GM12878 (cell line): Measurements from ENCODE around the gene POP7. TPM values are rescaled to one million over a fixed set of nuclear protein-coding genes. Genes with fewer than 3 reads are reported as not detected.

ENCODE experiments used
- polyA plus RNA-seq, 11 experiments: library from polyadenylated mRNA; depleted of rRNA in 4 of 11; unstranded in 6 of 11; stranded (reverse) in 5 of 11; fragments of >200 nt; fragmentation: Nextera tagmentation in 4 of 11; fragmentation: Illumina TruSeq in 1 of 11; extraction: Ambion mirVana in 4 of 11; extraction: Trizol in 1 of 11; gene quantifications; 1 replicate in 1 of 11; 2 replicates in 10 of 11; pipeline versions ENCODE4 v1.2.1 to v1.2.3, GENCODE V29; 2011 to 2016; ENCODE audit warnings: inconsistent platforms in 2 of 11, missing spikeins in 2 of 11, low read depth in 1 of 11
- total RNA-seq, 4 experiments: library from RNA; depleted of rRNA in 3 of 4; stranded (reverse); fragments of >200 nt in 3 of 4; fragmentation: Illumina TruSeq in 1 of 4; extraction: Trizol in 1 of 4; gene quantifications; 2 replicates each; pipeline versions ENCODE4 v1.2.1 to v1.2.3, GENCODE V29; 2013 to 2021

Gene POP7
- total and polyA plus RNA-seq, 10 of the 15 experiments (the other 5 are each of a cell fraction or from before 2014, with no cell fraction given) = 12.1 to 148 (median 51.7) TPM

Other genes starting within 250 kb of the POP7 start
Only the 7 nearest of the 22 such genes appear.
- 4.4 and 6.7 TPM in 2 replicates for gene MOSPD3, start 93.6 kb upstream of the POP7 start, total RNA-seq (2014; rRNA removed)
- gene MOSPD3, start 93.6 kb upstream of the POP7 start, total RNA-seq (2014; rRNA removed; fragmentation: Illumina TruSeq; extraction: Trizol) = 1.8 and 2.6 TPM in 2 replicates
- gene MOSPD3, start 93.6 kb upstream of the POP7 start, total RNA-seq (2021) = 7.7 and 7.8 TPM in 2 replicates
- 0.71 and 1.7 TPM in 2 replicates for gene MOSPD3, start 93.6 kb upstream of the POP7 start, polyA plus RNA-seq (2011; rRNA removed)
- gene MOSPD3, start 93.6 kb upstream of the POP7 start, polyA plus RNA-seq (2014; fragmentation: Illumina TruSeq; extraction: Trizol) = 1.2 and 2.9 TPM in 2 replicates
- gene MOSPD3, start 93.6 kb upstream of the POP7 start, polyA plus RNA-seq (2014; fragmentation: Nextera tagmentation; extraction: Ambion mirVana) = 1 to 10 TPM in 1 of 2 experiments, under 1 TPM in 1; 0.61 to 1.2 TPM
- gene MOSPD3, start 93.6 kb upstream of the POP7 start, polyA plus RNA-seq (2014; rRNA removed) = 5.3 and 9.0 TPM in 2 replicates
- 10 to 100 TPM in 1 of 2 experiments, 1 to 10 TPM in 1; 9.3 to 13.6 TPM for gene MOSPD3, start 93.6 kb upstream of the POP7 start, polyA plus RNA-seq (2016; fragmentation: Nextera tagmentation; extraction: Ambion mirVana)
- gene TFR2, start 64.6 kb upstream of the POP7 start, total RNA-seq (2014; rRNA removed) = 2.3 and 2.9 TPM in 2 replicates
- gene TFR2, start 64.6 kb upstream of the POP7 start, total RNA-seq (2014; rRNA removed; fragmentation: Illumina TruSeq; extraction: Trizol) = 0.67 and 0.69 TPM in 2 replicates
- gene TFR2, start 64.6 kb upstream of the POP7 start, total RNA-seq (2021) = 4.2 and 7.2 TPM in 2 replicates
- gene TFR2, start 64.6 kb upstream of the POP7 start, polyA plus RNA-seq (2011; rRNA removed) = 0.07 and 0.30 TPM in 2 replicates
- 0.90 and 1.5 TPM in 2 replicates for gene TFR2, start 64.6 kb upstream of the POP7 start, polyA plus RNA-seq (2014; fragmentation: Illumina TruSeq; extraction: Trizol)
- under 1 TPM; 0.32 to 0.33 TPM for gene TFR2, start 64.6 kb upstream of the POP7 start, polyA plus RNA-seq (2014; fragmentation: Nextera tagmentation; extraction: Ambion mirVana)
- gene TFR2, start 64.6 kb upstream of the POP7 start, polyA plus RNA-seq (2014; rRNA removed) = 3.3 and 4.7 TPM in 2 replicates
- 1 to 10 TPM; 2.2 to 2.8 TPM for gene TFR2, start 64.6 kb upstream of the POP7 start, polyA plus RNA-seq (2016; fragmentation: Nextera tagmentation; extraction: Ambion mirVana)
- gene ACTL6B, start 49.7 kb upstream of the POP7 start, total RNA-seq (2014; rRNA removed) = not detected in 2 replicates
- gene ACTL6B, start 49.7 kb upstream of the POP7 start, total RNA-seq (2014; rRNA removed; fragmentation: Illumina TruSeq; extraction: Trizol) = not detected in 2 replicates
- not detected in 2 replicates for gene ACTL6B, start 49.7 kb upstream of the POP7 start, total RNA-seq (2021)
- gene ACTL6B, start 49.7 kb upstream of the POP7 start, polyA plus RNA-seq (2011; rRNA removed) = not detected in 2 replicates
- gene ACTL6B, start 49.7 kb upstream of the POP7 start, polyA plus RNA-seq (2014; fragmentation: Illumina TruSeq; extraction: Trizol) = not detected in 2 replicates
- gene ACTL6B, start 49.7 kb upstream of the POP7 start, polyA plus RNA-seq (2014; fragmentation: Nextera tagmentation; extraction: Ambion mirVana) = not detected
- not detected in 2 replicates for gene ACTL6B, start 49.7 kb upstream of the POP7 start, polyA plus RNA-seq (2014; rRNA removed)
- not detected for gene ACTL6B, start 49.7 kb upstream of the POP7 start, polyA plus RNA-seq (2016; fragmentation: Nextera tagmentation; extraction: Ambion mirVana)
- gene GNB2, start 32.4 kb upstream of the POP7 start, total RNA-seq (2014; rRNA removed) = 68.1 and 90.9 TPM in 2 replicates
- 29.5 and 32.6 TPM in 2 replicates for gene GNB2, start 32.4 kb upstream of the POP7 start, total RNA-seq (2014; rRNA removed; fragmentation: Illumina TruSeq; extraction: Trizol)
- 174 and 175 TPM in 2 replicates for gene GNB2, start 32.4 kb upstream of the POP7 start, total RNA-seq (2021)
- gene GNB2, start 32.4 kb upstream of the POP7 start, polyA plus RNA-seq (2011; rRNA removed) = 28.9 and 54.4 TPM in 2 replicates
- 16.3 and 84.6 TPM in 2 replicates for gene GNB2, start 32.4 kb upstream of the POP7 start, polyA plus RNA-seq (2014; fragmentation: Illumina TruSeq; extraction: Trizol)
- gene GNB2, start 32.4 kb upstream of the POP7 start, polyA plus RNA-seq (2014; fragmentation: Nextera tagmentation; extraction: Ambion mirVana) = 1 to 10 TPM in 1 of 2 experiments, under 1 TPM in 1; 0.35 to 4.7 TPM
- gene GNB2, start 32.4 kb upstream of the POP7 start, polyA plus RNA-seq (2014; rRNA removed) = 121 and 145 TPM in 2 replicates
- 10 to 100 TPM; 35.7 to 65.0 TPM for gene GNB2, start 32.4 kb upstream of the POP7 start, polyA plus RNA-seq (2016; fragmentation: Nextera tagmentation; extraction: Ambion mirVana)
- 15.9 and 17.2 TPM in 2 replicates for gene GIGYF1, start 11.9 kb upstream of the POP7 start, total RNA-seq (2014; rRNA removed)
- 8.6 and 9.3 TPM in 2 replicates for gene GIGYF1, start 11.9 kb upstream of the POP7 start, total RNA-seq (2014; rRNA removed; fragmentation: Illumina TruSeq; extraction: Trizol)
- gene GIGYF1, start 11.9 kb upstream of the POP7 start, total RNA-seq (2021) = 44.2 and 47.2 TPM in 2 replicates
- 3.4 and 5.1 TPM in 2 replicates for gene GIGYF1, start 11.9 kb upstream of the POP7 start, polyA plus RNA-seq (2011; rRNA removed)
- gene GIGYF1, start 11.9 kb upstream of the POP7 start, polyA plus RNA-seq (2014; fragmentation: Illumina TruSeq; extraction: Trizol) = 5.8 and 10.4 TPM in 2 replicates
- gene GIGYF1, start 11.9 kb upstream of the POP7 start, polyA plus RNA-seq (2014; fragmentation: Nextera tagmentation; extraction: Ambion mirVana) = under 1 TPM; 0.31 to 0.79 TPM
- gene GIGYF1, start 11.9 kb upstream of the POP7 start, polyA plus RNA-seq (2014; rRNA removed) = 27.7 and 36.7 TPM in 2 replicates
- gene GIGYF1, start 11.9 kb upstream of the POP7 start, polyA plus RNA-seq (2016; fragmentation: Nextera tagmentation; extraction: Ambion mirVana) = 10 to 100 TPM in 1 of 2 experiments, 1 to 10 TPM in 1; 9.7 to 10.1 TPM
- gene EPO, start 14.3 kb downstream of the POP7 start, total RNA-seq (2014; rRNA removed) = not detected in 2 replicates
- not detected in 2 replicates for gene EPO, start 14.3 kb downstream of the POP7 start, total RNA-seq (2014; rRNA removed; fragmentation: Illumina TruSeq; extraction: Trizol)
- gene EPO, start 14.3 kb downstream of the POP7 start, total RNA-seq (2021) = 0.16 TPM in 1 of 2 replicates, not detected in the other
- gene EPO, start 14.3 kb downstream of the POP7 start, polyA plus RNA-seq (2011; rRNA removed) = not detected in 2 replicates
- 0.06 TPM in 1 of 2 replicates, not detected in the other for gene EPO, start 14.3 kb downstream of the POP7 start, polyA plus RNA-seq (2014; fragmentation: Illumina TruSeq; extraction: Trizol)
- not detected for gene EPO, start 14.3 kb downstream of the POP7 start, polyA plus RNA-seq (2014; fragmentation: Nextera tagmentation; extraction: Ambion mirVana)
- gene EPO, start 14.3 kb downstream of the POP7 start, polyA plus RNA-seq (2014; rRNA removed) = 0.19 and 0.22 TPM in 2 replicates
- not detected for gene EPO, start 14.3 kb downstream of the POP7 start, polyA plus RNA-seq (2016; fragmentation: Nextera tagmentation; extraction: Ambion mirVana)
- gene ZAN, start 27.5 kb downstream of the POP7 start, total RNA-seq (2014; rRNA removed) = not detected in 2 replicates
- gene ZAN, start 27.5 kb downstream of the POP7 start, total RNA-seq (2014; rRNA removed; fragmentation: Illumina TruSeq; extraction: Trizol) = not detected in 2 replicates
- not detected in 2 replicates for gene ZAN, start 27.5 kb downstream of the POP7 start, total RNA-seq (2021)
- gene ZAN, start 27.5 kb downstream of the POP7 start, polyA plus RNA-seq (2011; rRNA removed) = not detected in 2 replicates
- not detected in 2 replicates for gene ZAN, start 27.5 kb downstream of the POP7 start, polyA plus RNA-seq (2014; fragmentation: Illumina TruSeq; extraction: Trizol)
- not detected for gene ZAN, start 27.5 kb downstream of the POP7 start, polyA plus RNA-seq (2014; fragmentation: Nextera tagmentation; extraction: Ambion mirVana)
- gene ZAN, start 27.5 kb downstream of the POP7 start, polyA plus RNA-seq (2014; rRNA removed) = not detected in 2 replicates
- not detected for gene ZAN, start 27.5 kb downstream of the POP7 start, polyA plus RNA-seq (2016; fragmentation: Nextera tagmentation; extraction: Ambion mirVana)